NCI-H1694 treated with DMSO at 0.1 percent for 48 hours (cell line): Measurements from ENCODE around the gene KDM2A.
A peak's percentile ranks its signal among the peaks of the same experiment; 100 is the strongest.

Source experiments
- DNase-seq: peaks from one replicate; lab custom pipeline; 2025; lab: John Stamatoyannopoulos, UW

The KDM2A gene

GRCh38 chr11:67284811-67285540 lies 165.9 kb downstream of the KDM2A start:
- DNase-seq = no peak

GRCh38 chr11:67285541-67286498 lies 166.8 kb downstream of the KDM2A start:
- no peak for DNase-seq

GRCh38 chr11:67286621-67287333 lies 167.7 kb downstream of the KDM2A start:
- DNase-seq = no peak

- no peak for DNase-seq
These were observed 168.5 kb downstream of the KDM2A start for GRCh38 chr11:67287355-67288197.

- DNase-seq = no peak
These were observed 169.1 kb downstream of the KDM2A start for GRCh38 chr11:67288198-67288451.

- peak; percentile 50 for DNase-seq
These were observed 169.6 kb downstream of the KDM2A start for GRCh38 chr11:67288452-67289225.

- no peak for DNase-seq
These were observed 170.2 kb downstream of the KDM2A start, which contains the start of gene ANKRD13D for GRCh38 chr11:67289226-67289650. TSS of gene ANKRD13D (plus strand) at chr11:67289303. CDS start at chr11:67289461, 158 bp downstream.

GRCh38 chr11:67289651-67290479 lies 170.8 kb downstream of the KDM2A start:
- DNase-seq = no peak

- DNase-seq = no peak
These were observed 171.7 kb downstream of the KDM2A start for GRCh38 chr11:67290801-67291200.

- DNase-seq = no peak
These were observed 172.7 kb downstream of the KDM2A start for GRCh38 chr11:67291481-67292381.

GRCh38 chr11:67292671-67293070 lies 173.6 kb downstream of the KDM2A start:
- no peak for DNase-seq

GRCh38 chr11:67293090-67293489 lies 174.0 kb downstream of the KDM2A start:
- DNase-seq = no peak

- DNase-seq = no peak
These were observed 176.8 kb downstream of the KDM2A start for GRCh38 chr11:67295846-67296245.

GRCh38 chr11:67298786-67299185 lies 179.7 kb downstream of the KDM2A start:
- DNase-seq = no peak

- DNase-seq = no peak
These were observed 180.6 kb downstream of the KDM2A start for GRCh38 chr11:67299471-67300191.

GRCh38 chr11:67300256-67300755 lies 181.2 kb downstream of the KDM2A start:
- DNase-seq = no peak

GRCh38 chr11:67300756-67301312 lies 181.8 kb downstream of the KDM2A start:
- DNase-seq = no peak
